ENCODE results near the gene PHF21A. TPM values are rescaled to one million over a fixed set of nuclear protein-coding genes. Genes with fewer than 3 reads are reported as not detected.
A peak's percentile ranks its signal among the peaks of the same experiment; 100 is the strongest.

PHF21A gene
- total and polyA plus RNA-seq, 2 of the 13 experiments (the other 11 are each of a cell fraction or from before 2014, with no cell fraction given) = 4.1 to 34.6 TPM

DNA sequence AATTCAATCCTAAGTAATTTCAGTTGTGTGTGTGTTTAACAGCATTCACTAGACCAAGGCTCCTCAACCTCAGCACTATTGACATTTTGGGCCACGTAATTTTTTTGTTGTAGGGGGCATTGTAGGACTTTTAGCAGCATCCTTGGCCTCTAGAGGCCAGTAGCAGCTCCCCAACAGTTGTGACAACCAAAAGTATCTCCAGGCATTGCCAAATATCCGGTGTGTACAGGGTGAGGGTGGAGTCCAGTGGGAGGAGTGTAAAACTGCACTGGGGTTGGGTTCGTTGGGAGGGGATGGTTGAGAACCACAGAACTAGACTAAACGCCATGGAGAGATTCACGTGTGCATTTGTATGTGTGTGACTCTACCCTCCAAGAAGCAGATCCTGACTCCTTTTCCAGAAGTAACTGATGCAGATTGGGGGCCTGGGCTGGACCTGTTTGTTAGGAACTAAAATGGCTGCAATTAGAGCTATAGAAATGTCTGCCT lies 5.9 kb upstream of the PHF21A start (continued):
- TF ChIP-seq, protein P1, sequence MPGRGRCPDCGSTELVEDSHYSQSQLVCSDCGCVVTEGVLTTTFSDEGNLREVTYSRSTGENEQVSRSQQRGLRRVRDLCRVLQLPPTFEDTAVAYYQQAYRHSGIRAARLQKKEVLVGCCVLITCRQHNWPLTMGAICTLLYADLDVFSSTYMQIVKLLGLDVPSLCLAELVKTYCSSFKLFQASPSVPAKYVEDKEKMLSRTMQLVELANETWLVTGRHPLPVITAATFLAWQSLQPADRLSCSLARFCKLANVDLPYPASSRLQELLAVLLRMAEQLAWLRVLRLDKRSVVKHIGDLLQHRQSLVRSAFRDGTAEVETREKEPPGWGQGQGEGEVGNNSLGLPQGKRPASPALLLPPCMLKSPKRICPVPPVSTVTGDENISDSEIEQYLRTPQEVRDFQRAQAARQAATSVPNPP (CRISPR knock-in tag; IDR thresholded peaks at IDR 0.05) = no peak
- 0 out of 2 replicates have a peak, but pooled peaks have one; percentile 14 for TF ChIP-seq HNF4G (IDR thresholded peaks at IDR 0.05; ENCODE audit: borderline replicate concordance, low read depth, low read length)
- TF ChIP-seq HNF4G (CRISPR knock-in tag; IDR thresholded peaks at IDR 0.05; ENCODE audit: borderline replicate concordance, low read depth) = no peak
- TF ChIP-seq, protein P2, sequence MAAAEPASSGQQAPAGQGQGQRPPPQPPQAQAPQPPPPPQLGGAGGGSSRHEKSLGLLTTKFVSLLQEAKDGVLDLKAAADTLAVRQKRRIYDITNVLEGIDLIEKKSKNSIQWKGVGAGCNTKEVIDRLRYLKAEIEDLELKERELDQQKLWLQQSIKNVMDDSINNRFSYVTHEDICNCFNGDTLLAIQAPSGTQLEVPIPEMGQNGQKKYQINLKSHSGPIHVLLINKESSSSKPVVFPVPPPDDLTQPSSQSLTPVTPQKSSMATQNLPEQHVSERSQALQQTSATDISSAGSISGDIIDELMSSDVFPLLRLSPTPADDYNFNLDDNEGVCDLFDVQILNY (CRISPR knock-in tag; conservative IDR thresholded peaks at IDR 0.05) = no peak

DNA sequence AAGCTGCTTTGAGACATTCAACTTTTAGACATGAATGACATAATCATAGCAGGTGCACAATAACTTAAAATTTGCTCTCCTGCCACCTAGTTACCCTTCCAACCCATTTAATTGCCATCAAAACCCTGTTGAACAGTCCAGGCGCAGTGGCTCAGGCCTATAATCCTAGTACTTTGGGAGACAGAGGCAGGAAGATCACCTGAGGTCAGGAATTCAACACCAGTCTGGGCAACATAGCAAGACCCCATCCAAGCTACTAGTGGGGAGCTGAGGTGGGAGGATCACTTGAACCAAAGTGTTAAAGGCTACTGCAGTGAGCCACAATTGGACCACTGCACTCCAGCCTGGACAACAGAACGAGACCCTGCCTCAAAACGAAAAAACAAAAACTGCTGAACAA lies 4.0 kb upstream of the PHF21A start:
- POLR2A ChIA-PET = no interaction called here
- intact Hi-C loops (cut with micrococcal nuclease; ENCODE audit: unreplicated experiment) = loop anchor here (5.0 to 10.0 kb wide), 3 partner anchors 70 to 278 kb away; partner anchors contain the start of gene CRY2
- Histone ChIP-seq H3K4me1 (ENCODE audit: insufficient read depth, low read length) (peaks cover 23% of the 10 kb centered on the region), H3K79me2 (ENCODE audit: insufficient read depth, low read length) (no peaks in the 10 kb centered on the region), H3K4me2 (ENCODE audit: low read depth, low read length) (no peak overlapping the region), H4K20me1 (ENCODE audit: insufficient read depth, low read length) (no peaks in the 10 kb centered on the region), H3K9ac (ENCODE audit: insufficient read depth, low read depth, low read length) (no peak overlapping the region), H2AFZ (ENCODE audit: low read length) (no peak overlapping the region), H3K9me3 (ENCODE audit: low read length) (no peaks in the 10 kb centered on the region), H3K4me3 (replicated peaks in 1 of 3; ENCODE audit: insufficient read depth in 1 of 3, low read depth in 2 of 3, low read length in 3 of 3) (no peak overlapping the region), H3K27ac (ENCODE audit: extremely low read length, insufficient read depth, low read length) (no peak overlapping the region), H3K27me3 (ENCODE audit: control insufficient read depth in 1 of 2, insufficient read depth in 2 of 2, low read length in 2 of 2) (peaks cover 0 to 2% of the 10 kb centered on the region in 2 experiments; a peak in 1 of 5 replicates), H3K36me3 (replicated peaks in 1 of 2; ENCODE audit: control insufficient read depth in 1 of 2, insufficient read depth in 2 of 2, low read length in 2 of 2) (no peaks in the 10 kb centered on the region)
- in situ Hi-C loops (cut with HindIII; ENCODE audit: extremely low pct_ligation_motif_present, low pct_unique_long_range_greater_than_20kb) = no loop called here
- ATAC-seq = no peak
- DNase-seq (ENCODE audit: low spot score) = no peak
- 47% methylated on average over 3 of the region's 3 CpGs for WGBS (ENCODE audit: low lambda C conversion rate)
- BruUV-seq (replicated peaks) = no TSS peak
- CTCF ChIA-PET (ENCODE audit: low intra/inter-chr PET ratio, low total read pairs) = no interaction called here
- no peak for FAIRE-seq
- TF ChIP-seq ELF4 (CRISPR knock-in tag; IDR thresholded peaks at IDR 0.05; ENCODE audit: borderline replicate concordance) = no peak
- TF ChIP-seq, protein P3, sequence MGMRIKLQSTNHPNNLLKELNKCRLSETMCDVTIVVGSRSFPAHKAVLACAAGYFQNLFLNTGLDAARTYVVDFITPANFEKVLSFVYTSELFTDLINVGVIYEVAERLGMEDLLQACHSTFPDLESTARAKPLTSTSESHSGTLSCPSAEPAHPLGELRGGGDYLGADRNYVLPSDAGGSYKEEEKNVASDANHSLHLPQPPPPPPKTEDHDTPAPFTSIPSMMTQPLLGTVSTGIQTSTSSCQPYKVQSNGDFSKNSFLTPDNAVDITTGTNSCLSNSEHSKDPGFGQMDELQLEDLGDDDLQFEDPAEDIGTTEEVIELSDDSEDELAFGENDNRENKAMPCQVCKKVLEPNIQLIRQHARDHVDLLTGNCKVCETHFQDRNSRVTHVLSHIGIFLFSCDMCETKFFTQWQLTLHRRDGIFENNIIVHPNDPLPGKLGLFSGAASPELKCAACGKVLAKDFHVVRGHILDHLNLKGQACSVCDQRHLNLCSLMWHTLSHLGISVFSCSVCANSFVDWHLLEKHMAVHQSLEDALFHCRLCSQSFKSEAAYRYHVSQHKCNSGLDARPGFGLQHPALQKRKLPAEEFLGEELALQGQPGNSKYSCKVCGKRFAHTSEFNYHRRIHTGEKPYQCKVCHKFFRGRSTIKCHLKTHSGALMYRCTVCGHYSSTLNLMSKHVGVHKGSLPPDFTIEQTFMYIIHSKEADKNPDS (CRISPR knock-in tag; IDR thresholded peaks at IDR 0.05) = no peak
- TF ChIP-seq, protein P4, sequence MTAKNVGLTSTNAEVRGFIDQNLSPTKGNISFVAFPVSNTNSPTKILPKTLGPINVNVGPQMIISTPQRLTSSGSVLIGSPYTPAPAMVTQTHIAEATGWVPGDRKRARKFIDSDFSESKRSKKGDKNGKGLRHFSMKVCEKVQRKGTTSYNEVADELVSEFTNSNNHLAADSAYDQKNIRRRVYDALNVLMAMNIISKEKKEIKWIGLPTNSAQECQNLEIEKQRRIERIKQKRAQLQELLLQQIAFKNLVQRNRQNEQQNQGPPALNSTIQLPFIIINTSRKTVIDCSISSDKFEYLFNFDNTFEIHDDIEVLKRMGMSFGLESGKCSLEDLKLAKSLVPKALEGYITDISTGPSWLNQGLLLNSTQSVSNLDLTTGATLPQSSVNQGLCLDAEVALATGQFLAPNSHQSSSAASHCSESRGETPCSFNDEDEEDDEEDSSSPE (CRISPR knock-in tag; IDR thresholded peaks at IDR 0.05) = no peak
- TF ChIP-seq ZNF121 (CRISPR knock-in tag; IDR thresholded peaks at IDR 0.05) = peak; percentile 67; the same call in 1 of the 2 replicates
